Measurements from ENCODE around the gene SLC10A6. TPM values are rescaled to one million over a fixed set of nuclear protein-coding genes. Genes with fewer than 3 reads are reported as not detected.
A peak's percentile ranks its signal among the peaks of the same experiment; 100 is the strongest.

The SLC10A6 gene
- total and polyA plus RNA-seq, 2 of the 13 experiments (the other 11 are each of a cell fraction or from before 2014, with no cell fraction given): not detected

GRCh38 chr4:86891762-86892635 lies 42.8 kb upstream of the SLC10A6 start, which contains the start of gene C4orf36 (continued):
- TF ChIP-seq ZNF605 (CRISPR knock-in tag; IDR thresholded peaks at IDR 0.05) (peak; percentile 15; the same call in 1 of the 2 replicates), MYNN (CRISPR knock-in tag; IDR thresholded peaks at IDR 0.05; ENCODE audit: low read depth) (no peak), EED (CRISPR knock-in tag; IDR thresholded peaks at IDR 0.05) (0 out of 2 replicates have a peak, but pooled peaks have one; percentile 30), MIXL1 (CRISPR knock-in tag; IDR thresholded peaks at IDR 0.05) (no peak), NFE2L1 (CRISPR knock-in tag; IDR thresholded peaks at IDR 0.05; ENCODE audit: borderline replicate concordance) (no peak), AGO2 (optimal IDR thresholded peaks at IDR 0.05; ENCODE audit: low read depth, low read length) (peak; percentile 56), AGO1 (IDR thresholded peaks at IDR 0.05; ENCODE audit: low read depth, low read length, poor library complexity, severe bottlenecking) (peak; percentile 21), ZFY (CRISPR knock-in tag; IDR thresholded peaks at IDR 0.05) (peak; percentile 69), MXI1 (IDR thresholded peaks at IDR 0.05; ENCODE audit: borderline replicate concordance, low read depth, low read length) (no peak), MTA1 (CRISPR knock-in tag; IDR thresholded peaks at IDR 0.05; ENCODE audit: borderline replicate concordance) (peak; percentile 51; the same call in 1 of the 2 replicates), HMGXB4 (CRISPR knock-in tag; IDR thresholded peaks at IDR 0.05; ENCODE audit: borderline replicate concordance in 1 of 2, low read depth in 1 of 2) (peak in 1 of 2 experiments; percentile 33; a peak in 1 of 4 replicates), PHF8 (CRISPR knock-in tag; IDR thresholded peaks at IDR 0.05) (peak; percentile 59), ZNF891 (CRISPR knock-in tag; IDR thresholded peaks at IDR 0.05) (peak; percentile 83), KLF16 (CRISPR knock-in tag; IDR thresholded peaks at IDR 0.05) (0 out of 4 replicates have a peak, but pooled peaks of 1 of the 2 experiments have one; percentile 22), HES4 (CRISPR knock-in tag; IDR thresholded peaks at IDR 0.05; ENCODE audit: borderline replicate concordance) (peak; percentile 52; the same call in 1 of the 2 replicates), ZKSCAN5 (CRISPR knock-in tag; IDR thresholded peaks at IDR 0.05) (no peak)
- TF ChIP-seq, protein P1, sequence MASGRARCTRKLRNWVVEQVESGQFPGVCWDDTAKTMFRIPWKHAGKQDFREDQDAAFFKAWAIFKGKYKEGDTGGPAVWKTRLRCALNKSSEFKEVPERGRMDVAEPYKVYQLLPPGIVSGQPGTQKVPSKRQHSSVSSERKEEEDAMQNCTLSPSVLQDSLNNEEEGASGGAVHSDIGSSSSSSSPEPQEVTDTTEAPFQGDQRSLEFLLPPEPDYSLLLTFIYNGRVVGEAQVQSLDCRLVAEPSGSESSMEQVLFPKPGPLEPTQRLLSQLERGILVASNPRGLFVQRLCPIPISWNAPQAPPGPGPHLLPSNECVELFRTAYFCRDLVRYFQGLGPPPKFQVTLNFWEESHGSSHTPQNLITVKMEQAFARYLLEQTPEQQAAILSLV (CRISPR knock-in tag; IDR thresholded peaks at IDR 0.05; ENCODE audit: borderline replicate concordance): peak; percentile 81; the same call in 1 of the 2 replicates
- TF ChIP-seq, protein P2, sequence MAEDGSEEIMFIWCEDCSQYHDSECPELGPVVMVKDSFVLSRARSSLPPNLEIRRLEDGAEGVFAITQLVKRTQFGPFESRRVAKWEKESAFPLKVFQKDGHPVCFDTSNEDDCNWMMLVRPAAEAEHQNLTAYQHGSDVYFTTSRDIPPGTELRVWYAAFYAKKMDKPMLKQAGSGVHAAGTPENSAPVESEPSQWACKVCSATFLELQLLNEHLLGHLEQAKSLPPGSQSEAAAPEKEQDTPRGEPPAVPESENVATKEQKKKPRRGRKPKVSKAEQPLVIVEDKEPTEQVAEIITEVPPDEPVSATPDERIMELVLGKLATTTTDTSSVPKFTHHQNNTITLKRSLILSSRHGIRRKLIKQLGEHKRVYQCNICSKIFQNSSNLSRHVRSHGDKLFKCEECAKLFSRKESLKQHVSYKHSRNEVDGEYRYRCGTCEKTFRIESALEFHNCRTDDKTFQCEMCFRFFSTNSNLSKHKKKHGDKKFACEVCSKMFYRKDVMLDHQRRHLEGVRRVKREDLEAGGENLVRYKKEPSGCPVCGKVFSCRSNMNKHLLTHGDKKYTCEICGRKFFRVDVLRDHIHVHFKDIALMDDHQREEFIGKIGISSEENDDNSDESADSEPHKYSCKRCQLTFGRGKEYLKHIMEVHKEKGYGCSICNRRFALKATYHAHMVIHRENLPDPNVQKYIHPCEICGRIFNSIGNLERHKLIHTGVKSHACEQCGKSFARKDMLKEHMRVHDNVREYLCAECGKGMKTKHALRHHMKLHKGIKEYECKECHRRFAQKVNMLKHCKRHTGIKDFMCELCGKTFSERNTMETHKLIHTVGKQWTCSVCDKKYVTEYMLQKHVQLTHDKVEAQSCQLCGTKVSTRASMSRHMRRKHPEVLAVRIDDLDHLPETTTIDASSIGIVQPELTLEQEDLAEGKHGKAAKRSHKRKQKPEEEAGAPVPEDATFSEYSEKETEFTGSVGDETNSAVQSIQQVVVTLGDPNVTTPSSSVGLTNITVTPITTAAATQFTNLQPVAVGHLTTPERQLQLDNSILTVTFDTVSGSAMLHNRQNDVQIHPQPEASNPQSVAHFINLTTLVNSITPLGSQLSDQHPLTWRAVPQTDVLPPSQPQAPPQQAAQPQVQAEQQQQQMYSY (CRISPR knock-in tag; IDR thresholded peaks at IDR 0.05): peak; percentile 92
